WTC11 (cell line): ENCODE measurements around the gene ZMYND8.

Source experiments
- ATF2 ChIP-seq: sonication (generic); formaldehyde crosslinking; IDR thresholded peaks from 2 replicates; pipeline ENCODE4 v1.8.1; 2022; ENCODE audit warnings: low read depth, missing genetic modification reagents, borderline replicate concordance
- ZNF138 ChIP-seq: sonication (generic); formaldehyde crosslinking; conservative IDR thresholded peaks from 2 replicates; pipeline ENCODE4 v1.8.1; 2022; ENCODE audit warnings: mild to moderate bottlenecking, moderate library complexity, missing genetic modification reagents
- ZNF263 ChIP-seq: sonication (generic); formaldehyde crosslinking; IDR thresholded peaks from 2 replicates; pipeline ENCODE4 v1.8.1; 2022; ENCODE audit warnings: low read depth, mild to moderate bottlenecking, moderate library complexity, missing genetic modification reagents

- TF ChIP-seq ATF2 (CRISPR knock-in tag) (no peak), ZNF263 (CRISPR knock-in tag) (no peak), ZNF138 (CRISPR knock-in tag) (no peak)
These were observed 4.7 kb downstream of the ZMYND8 start for GRCh38 chr20:47351643-47352331.
